Mesenchymal stem cell (in vitro differentiated cells and primary cell): Measurements from ENCODE around the gene OXGR1.

Source experiments
- DNase-seq: peaks from one replicate; pipeline ENCODE4 v3.0.0-alpha.2; 2013
- H2AFZ ChIP-seq: one replicate; pipeline ENCODE4 v1.6.1; 2013; ENCODE audit warnings: low read depth, mild to moderate bottlenecking, control low read depth, inconsistent platforms, low read length, moderate library complexity
- H2AK5ac ChIP-seq: 2 replicates; pipeline ENCODE4 v1.6.1; 2013; ENCODE audit warnings: low read length, moderate library complexity, mild to moderate bottlenecking, inconsistent platforms; ENCODE audit not compliant: severe bottlenecking
- H2BK120ac ChIP-seq: one replicate; pipeline ENCODE4 v1.6.1; 2013; ENCODE audit warnings: low read depth, mild to moderate bottlenecking, inconsistent platforms, low read length, moderate library complexity
- H2BK12ac ChIP-seq, 2 experiments: one replicate each; pipeline ENCODE4 v1.6.1; 2013; ENCODE audit warnings: inconsistent platforms in 2 of 2, low read length in 2 of 2, mild to moderate bottlenecking in 2 of 2, moderate library complexity in 2 of 2, control low read depth in 1 of 2
- H2BK15ac ChIP-seq: one replicate; pipeline ENCODE4 v1.6.1; 2013; ENCODE audit warnings: mild to moderate bottlenecking, low read depth, inconsistent platforms; ENCODE audit not compliant: poor library complexity, severe bottlenecking
- H2BK5ac ChIP-seq: 2 replicates; pipeline ENCODE4 v1.6.1; 2013; ENCODE audit warnings: low read depth, mild to moderate bottlenecking, low read length, control low read depth, inconsistent platforms; ENCODE audit not compliant: poor library complexity, severe bottlenecking
- H3K14ac ChIP-seq, 2 experiments: one replicate each; pipeline ENCODE4 v1.6.1; 2013; ENCODE audit warnings: inconsistent platforms in 2 of 2, low read length in 2 of 2, control low read depth in 1 of 2, mild to moderate bottlenecking in 1 of 2, moderate library complexity in 1 of 2
- H3K18ac ChIP-seq, 2 experiments: one replicate each; pipeline ENCODE4 v1.6.1; 2013; ENCODE audit warnings: inconsistent platforms in 2 of 2, low read length in 2 of 2, control low read depth in 1 of 2, low read depth in 1 of 2, mild to moderate bottlenecking in 1 of 2
- H3K23ac ChIP-seq, 2 experiments: one replicate each; pipeline ENCODE4 v1.6.1; 2013; ENCODE audit warnings: inconsistent platforms in 2 of 2, low read length in 2 of 2, mild to moderate bottlenecking in 2 of 2, moderate library complexity in 2 of 2, control low read depth in 1 of 2
- H3K27ac ChIP-seq: 2 replicates; pipeline ENCODE4 v1.5.1; 2013; ENCODE audit warnings: mild to moderate bottlenecking, moderate library complexity, low read length, control low read depth, inconsistent platforms; ENCODE audit not compliant: poor library complexity, severe bottlenecking
- H3K27me3 ChIP-seq, 2 experiments: 2 replicates each; pipeline versions ENCODE4 v1.6.1 to v1.7.0; 2013; ENCODE audit warnings: low read length in 2 of 2, mild to moderate bottlenecking in 2 of 2, moderate library complexity in 2 of 2, control low read depth in 1 of 2, inconsistent platforms in 1 of 2; ENCODE audit not compliant: control insufficient read depth in 1 of 2, insufficient read depth in 1 of 2
- H3K36me3 ChIP-seq, 2 experiments: 2 replicates each; pipeline versions ENCODE4 v1.6.1 to v1.7.0; 2013; ENCODE audit warnings: low read length in 2 of 2, control low read depth in 1 of 2, inconsistent platforms in 1 of 2, low read depth in 1 of 2, mild to moderate bottlenecking in 1 of 2; ENCODE audit not compliant: insufficient read depth in 2 of 2, control insufficient read depth in 1 of 2
- H3K4ac ChIP-seq, 2 experiments: one replicate each; pipeline ENCODE4 v1.6.1; 2013; ENCODE audit warnings: inconsistent platforms in 2 of 2, low read length in 2 of 2, mild to moderate bottlenecking in 2 of 2, moderate library complexity in 2 of 2, control low read depth in 1 of 2, low read depth in 1 of 2
- H3K4me1 ChIP-seq: 2 replicates; pipeline ENCODE4 v1.6.1; 2013; ENCODE audit warnings: low read depth, low read length, control low read depth; ENCODE audit not compliant: control insufficient read depth, insufficient read depth
- H3K4me2 ChIP-seq: 2 replicates; pipeline ENCODE4 v1.6.1; 2013; ENCODE audit warnings: low read length, mild to moderate bottlenecking, inconsistent platforms; ENCODE audit not compliant: poor library complexity, severe bottlenecking
- H3K4me3 ChIP-seq, 2 experiments: 2 replicates each; pipeline versions ENCODE4 v1.5.1 to v1.7.0; 2013; ENCODE audit warnings: low read length in 2 of 2, mild to moderate bottlenecking in 2 of 2, control low read depth in 1 of 2, low read depth in 1 of 2; ENCODE audit not compliant: insufficient read depth in 1 of 2
- H3K79me1 ChIP-seq: replicated peaks from 2 replicates; pipeline ENCODE4 v1.6.1; 2013; ENCODE audit warnings: mild to moderate bottlenecking, control low read depth, low read length, inconsistent platforms; ENCODE audit not compliant: poor library complexity, severe bottlenecking
- H3K9ac ChIP-seq: 2 replicates; pipeline ENCODE4 v1.7.0; 2013; ENCODE audit warnings: mild to moderate bottlenecking, low read length, moderate library complexity
- H3K9me3 ChIP-seq: 2 replicates; pipeline ENCODE4 v1.7.0; 2013; ENCODE audit warnings: mild to moderate bottlenecking, low read length; ENCODE audit not compliant: control insufficient read depth
- H4K8ac ChIP-seq: one replicate; pipeline ENCODE4 v1.6.1; 2013; ENCODE audit warnings: inconsistent platforms, mild to moderate bottlenecking, low read length, moderate library complexity
- H4K91ac ChIP-seq: one replicate; pipeline ENCODE4 v1.6.1; 2013; ENCODE audit warnings: mild to moderate bottlenecking, low read length, inconsistent platforms
- WGBS: methylation state at CpG from one replicate; pipeline ENCODE4 v1.1.7; 2013; ENCODE audit warnings: mixed read lengths; 5-methylcytosine and 5-hydroxymethylcytosine counted together

The OXGR1 gene

DNA sequence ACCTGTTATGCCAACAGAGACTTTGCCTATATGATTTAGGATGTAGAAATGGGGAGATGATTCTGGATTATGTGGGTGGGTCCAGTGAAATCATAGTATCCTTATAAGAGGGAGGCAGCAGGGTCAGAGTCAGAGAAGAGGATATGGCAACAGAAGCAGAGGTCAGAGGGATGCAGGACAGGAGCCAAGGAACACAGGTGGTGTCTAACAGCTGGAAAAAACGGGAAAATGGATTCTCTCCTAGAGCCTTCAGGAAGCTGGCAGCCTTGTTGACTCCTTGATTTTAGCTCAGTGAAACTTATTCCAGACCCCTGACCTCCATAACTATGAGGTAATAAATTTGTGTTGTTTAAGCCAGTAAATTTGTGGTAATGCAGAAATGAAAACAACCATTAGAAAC is 28.8 kb upstream of the OXGR1 start:
- no peak overlapping the region for H2BK5ac ChIP-seq
- H2BK12ac ChIP-seq: no peak overlapping the region
- H3K4me3 ChIP-seq: no peak overlapping the region
- no peak overlapping the region for H3K4ac ChIP-seq
- H4K8ac ChIP-seq: no peak overlapping the region
- no peak overlapping the region for H3K23ac ChIP-seq
- H3K4me2 ChIP-seq: no peak overlapping the region
- H2AFZ ChIP-seq: no peak overlapping the region
- H2BK120ac ChIP-seq: no peak overlapping the region
- no peak overlapping the region for H3K9ac ChIP-seq
- WGBS: 75% methylated on average over 1 of the region's 1 CpG
- H3K27ac ChIP-seq: no peak overlapping the region
- peaks cover 0 to 6% of the 10 kb centered on the region in 2 experiments for H3K27me3 ChIP-seq
- H3K36me3 ChIP-seq: no peaks in the 10 kb centered on the region
- peaks cover 2% of the 10 kb centered on the region for H3K4me1 ChIP-seq
- no peaks in the 10 kb centered on the region for H3K9me3 ChIP-seq
- H3K79me1 ChIP-seq: no peaks in the 10 kb centered on the region
- DNase-seq: no peak
- H2BK15ac ChIP-seq: no peak overlapping the region
- H2AK5ac ChIP-seq: no peak overlapping the region
- H4K91ac ChIP-seq: no peak overlapping the region
- H3K18ac ChIP-seq: no peak overlapping the region
- H3K14ac ChIP-seq: no peak overlapping the region

DNA sequence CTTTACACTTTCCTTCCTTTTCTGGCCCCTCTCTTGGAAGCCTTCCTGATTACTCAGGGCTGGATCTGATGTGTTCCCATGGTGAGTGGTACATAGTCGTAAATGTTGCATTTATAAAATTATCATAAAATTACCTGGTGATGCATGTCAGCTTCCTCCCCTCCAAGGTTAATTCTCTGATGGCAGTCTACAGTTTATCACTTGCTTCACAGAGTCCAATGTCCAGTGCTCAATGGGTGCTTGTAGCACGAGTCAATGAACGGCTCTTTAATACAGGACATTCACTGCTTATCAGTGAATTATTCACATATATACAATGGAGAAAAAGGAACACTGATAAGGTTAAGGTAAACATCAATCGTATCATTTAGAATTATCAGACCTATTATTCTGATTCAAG is 27.0 kb upstream of the OXGR1 start:
- no peak overlapping the region for H2AK5ac ChIP-seq
- no peak overlapping the region for H3K27ac ChIP-seq
- no peak overlapping the region for H2BK15ac ChIP-seq
- H3K27me3 ChIP-seq: peaks cover 0 to 6% of the 10 kb centered on the region in 2 experiments
- DNase-seq: no peak
- H2BK12ac ChIP-seq: no peak overlapping the region
- no peaks in the 10 kb centered on the region for H3K9me3 ChIP-seq
- no peak overlapping the region for H3K4ac ChIP-seq
- H4K8ac ChIP-seq: no peak overlapping the region
- H3K18ac ChIP-seq: no peak overlapping the region
- H3K36me3 ChIP-seq: no peaks in the 10 kb centered on the region
- H2BK5ac ChIP-seq: no peak overlapping the region
- no peaks in the 10 kb centered on the region for H3K79me1 ChIP-seq
- H2AFZ ChIP-seq: no peak overlapping the region
- no peak overlapping the region for H3K4me3 ChIP-seq
- no peak overlapping the region for H4K91ac ChIP-seq
- WGBS: 100% methylated on average over 1 of the region's 4 CpGs
- H3K4me2 ChIP-seq: no peak overlapping the region
- peaks cover 2% of the 10 kb centered on the region for H3K4me1 ChIP-seq
- no peak overlapping the region for H3K14ac ChIP-seq
- H3K23ac ChIP-seq: no peak overlapping the region
- no peak overlapping the region for H2BK120ac ChIP-seq
- no peak overlapping the region for H3K9ac ChIP-seq

DNA sequence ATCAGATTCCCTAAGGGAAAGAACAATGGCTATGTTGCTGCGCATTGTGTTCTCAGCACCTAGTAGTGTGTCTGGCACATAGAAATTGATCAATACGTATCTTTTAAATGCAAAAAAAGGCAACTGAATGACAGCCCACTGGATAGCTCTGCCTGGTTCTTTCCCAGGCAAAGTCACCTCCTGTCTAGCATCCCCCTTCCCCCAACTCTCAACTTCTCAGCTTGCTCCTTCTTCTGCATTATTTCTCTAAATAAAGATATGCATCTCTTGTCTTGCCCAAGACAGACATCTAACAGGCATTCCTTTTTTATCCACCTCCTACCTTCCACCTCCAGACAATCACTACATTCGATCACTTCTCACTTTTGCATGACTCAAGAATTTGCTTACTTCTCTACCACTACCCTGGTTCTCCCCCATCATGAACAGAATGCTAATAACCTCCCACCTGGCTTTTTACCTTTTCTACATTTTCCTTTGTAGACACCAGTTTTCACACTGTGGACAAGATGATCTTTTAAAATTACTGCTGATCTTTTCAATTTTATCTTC is 26.5 kb upstream of the OXGR1 start:
- Histone ChIP-seq H3K4me2 (no peak overlapping the region), H3K14ac (no peak overlapping the region), H3K36me3 (no peaks in the 10 kb centered on the region), H3K4ac (no peak overlapping the region), H2AFZ (no peak overlapping the region), H3K23ac (no peak overlapping the region), H3K4me1 (peaks cover 2% of the 10 kb centered on the region), H3K27ac (no peak overlapping the region), H3K18ac (no peak overlapping the region), H3K9me3 (no peaks in the 10 kb centered on the region), H2BK15ac (no peak overlapping the region), H3K4me3 (no peak overlapping the region), H3K79me1 (no peaks in the 10 kb centered on the region), H2BK12ac (no peak overlapping the region), H2BK120ac (no peak overlapping the region), H3K27me3 (peaks cover 0 to 6% of the 10 kb centered on the region in 2 experiments), H3K9ac (no peak overlapping the region), H4K91ac (no peak overlapping the region), H4K8ac (no peak overlapping the region), H2AK5ac (no peak overlapping the region), H2BK5ac (no peak overlapping the region)
- 86% methylated on average over 3 of the region's 3 CpGs for WGBS
- DNase-seq: no peak

DNA sequence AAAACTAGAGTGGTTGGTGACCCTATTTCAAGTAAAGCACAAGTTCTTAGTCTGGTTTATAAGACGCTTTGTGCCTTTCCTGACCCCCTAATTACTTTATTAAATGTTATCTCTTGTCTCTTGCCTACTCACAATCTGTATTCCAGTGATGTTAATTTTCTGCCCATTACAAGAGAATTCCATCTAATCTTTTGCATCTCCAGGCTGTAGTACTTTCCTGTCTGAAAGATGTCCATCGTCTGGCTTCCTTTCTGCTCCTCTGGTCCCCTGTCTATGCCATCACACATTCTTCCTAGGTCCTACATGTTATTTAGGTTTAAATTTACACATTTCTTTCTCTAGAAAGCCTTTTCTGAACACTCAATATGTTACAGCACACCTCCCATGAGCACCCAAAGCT is 25.9 kb upstream of the OXGR1 start:
- no peak overlapping the region for H4K91ac ChIP-seq
- no peak overlapping the region for H2BK120ac ChIP-seq
- peaks cover 0 to 6% of the 10 kb centered on the region in 2 experiments for H3K27me3 ChIP-seq
- peaks cover 2% of the 10 kb centered on the region for H3K4me1 ChIP-seq
- no peak overlapping the region for H2BK15ac ChIP-seq
- H4K8ac ChIP-seq: no peak overlapping the region
- no peak overlapping the region for H3K9ac ChIP-seq
- no peak overlapping the region for H3K18ac ChIP-seq
- no peak overlapping the region for H3K4ac ChIP-seq
- H3K36me3 ChIP-seq: no peaks in the 10 kb centered on the region
- DNase-seq: no peak
- no peaks in the 10 kb centered on the region for H3K9me3 ChIP-seq
- no peak overlapping the region for H2BK12ac ChIP-seq
- no peaks in the 10 kb centered on the region for H3K79me1 ChIP-seq
- WGBS: 73% methylated on average over 2 of the region's 2 CpGs
- H3K4me2 ChIP-seq: no peak overlapping the region
- H2AFZ ChIP-seq: no peak overlapping the region
- H3K27ac ChIP-seq: no peak overlapping the region
- no peak overlapping the region for H2BK5ac ChIP-seq
- no peak overlapping the region for H2AK5ac ChIP-seq
- H3K23ac ChIP-seq: no peak overlapping the region
- no peak overlapping the region for H3K14ac ChIP-seq
- H3K4me3 ChIP-seq: no peak overlapping the region
